Caco-2 (cell line): ENCODE measurements around the gene SLC1A3. TPM values are rescaled to one million over a fixed set of nuclear protein-coding genes. Genes with fewer than 3 reads are reported as not detected.

Experiments
- BruUV-seq: library from RNA; stranded (reverse); fragments of 400-500 nt; replicated peaks from 2 replicates; lab custom pipeline; 2021; lab: Mats Ljungman, UMichigan
- CTCF ChIA-PET: fragments of 300-600 bp; sonication (Branson Sonifier 250); formaldehyde crosslinking; loops from one replicate; lab custom pipeline; 2022; ENCODE audit warnings: antibody characterized with exemption; lab: Charles Lee
- POLR2A ChIA-PET: fragments of 300-600 bp; sonication (Branson Sonifier 250); formaldehyde crosslinking; loops from one replicate; lab custom pipeline; 2022; ENCODE audit warnings: antibody characterized with exemption; lab: Charles Lee
- DNase-seq, 2 experiments: peaks; one replicate each; pipeline versions ENCODE4 v3.0.0 to v3.0.0-alpha.2; 2020 to 2022
- H3K27me3 ChIP-seq: replicated peaks from 2 replicates; pipeline ENCODE4 v1.6.0; 2011; ENCODE audit warnings: low read length; ENCODE audit not compliant: control insufficient read depth, insufficient read depth
- H3K36me3 ChIP-seq: 2 replicates; pipeline ENCODE4 v1.5.1; 2011; ENCODE audit warnings: low read length; ENCODE audit not compliant: control insufficient read depth, insufficient read depth
- H3K4me1 ChIP-seq: fragments of 250-450 bp; sonication (Bioruptor Pico); 2 replicates; pipeline ENCODE4 v1.5.1; 2020; ENCODE audit warnings: mild to moderate bottlenecking
- H3K4me3 ChIP-seq: 2 replicates; pipeline ENCODE4 v1.5.1; 2011; ENCODE audit warnings: low read depth, mild to moderate bottlenecking, control low read depth, low read length
- H3K9me3 ChIP-seq: fragments of 250-450 bp; sonication (Bioruptor Pico); 2 replicates; pipeline ENCODE4 v1.5.1; 2020; ENCODE audit warnings: mild to moderate bottlenecking, moderate library complexity
- H3K27ac Mint-ChIP-seq: one replicate; pipeline ENCODE4 v1.8.0; 2022; ENCODE audit warnings: mixed read lengths; ENCODE audit not compliant: unreplicated experiment
- H3K27me3 Mint-ChIP-seq: one replicate; pipeline ENCODE4 v1.8.0; 2022; ENCODE audit warnings: mixed read lengths; ENCODE audit not compliant: insufficient read depth, unreplicated experiment
- H3K36me3 Mint-ChIP-seq: one replicate; pipeline ENCODE4 v1.8.0; 2022; ENCODE audit warnings: mild to moderate bottlenecking, mixed read lengths; ENCODE audit not compliant: insufficient read depth, unreplicated experiment
- H3K4me1 Mint-ChIP-seq: one replicate; pipeline ENCODE4 v1.8.0; 2022; ENCODE audit warnings: low read depth, mixed read lengths; ENCODE audit not compliant: unreplicated experiment
- H3K4me3 Mint-ChIP-seq: one replicate; pipeline ENCODE4 v1.8.0; 2022; ENCODE audit warnings: mild to moderate bottlenecking, moderate library complexity, mixed read lengths; ENCODE audit not compliant: unreplicated experiment
- H3K9me3 Mint-ChIP-seq: one replicate; pipeline ENCODE4 v1.8.0; 2022; ENCODE audit warnings: mixed read lengths; ENCODE audit not compliant: unreplicated experiment
- CTCF ChIP-seq, 2 experiments: fragments of 200-600 bp in 1 of 2; IDR thresholded peaks; 1 replicate in 1 of 2; 2 replicates in 1 of 2; pipeline versions ENCODE4 v1.5.1 to v1.8.0; 2011 to 2022; ENCODE audit warnings: antibody characterized with exemption in 1 of 2, control low read depth in 1 of 2, inconsistent platforms in 1 of 2, low read depth in 1 of 2, low read length in 1 of 2, mild to moderate bottlenecking in 1 of 2, moderate library complexity in 1 of 2; ENCODE audit not compliant: insufficient read depth in 1 of 2, severe bottlenecking in 1 of 2, unreplicated experiment in 1 of 2
- intact Hi-C: fragments of 100-400 bp; cut with micrococcal nuclease; formaldehyde crosslinking; loops from one replicate; pipeline ENCODE4 v1.10.0; 2022; ENCODE audit not compliant: unreplicated experiment
- total RNA-seq: library from RNA; stranded (reverse); gene quantifications from 2 replicates; pipeline ENCODE4 v1.2.3, GENCODE V29; 2022

Gene SLC1A3
- total RNA-seq, 1 experiment from 2014 or later: 178 TPM

DNA sequence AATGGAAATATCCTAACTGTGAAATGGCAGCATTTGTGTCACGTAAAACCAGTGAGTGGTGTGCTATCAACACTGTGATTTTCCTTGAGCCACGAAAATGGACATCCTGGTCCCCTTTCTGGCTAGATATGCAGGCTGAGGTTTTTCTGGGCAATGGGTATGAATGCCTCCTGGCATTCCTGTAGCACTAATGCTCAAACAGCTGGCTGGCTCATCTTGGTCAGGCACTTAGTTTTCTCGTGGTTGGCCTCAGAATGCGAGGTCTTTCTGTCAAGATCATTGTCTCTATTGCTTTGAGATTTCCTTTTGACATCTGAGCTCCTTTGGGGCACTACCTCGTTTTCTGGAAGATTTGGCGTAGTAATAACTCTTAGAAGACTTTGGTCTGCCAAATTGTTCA, 15.6 kb downstream of the SLC1A3 start:
- H3K27me3 Mint-ChIP-seq: no peaks in the 10 kb centered on the region
- no peak for DNase-seq
- H3K36me3 Mint-ChIP-seq: peaks cover 56% of the 10 kb centered on the region
- H3K4me1 Mint-ChIP-seq: peaks cover 6% of the 10 kb centered on the region
- H3K4me3 Mint-ChIP-seq: no peak overlapping the region
- Histone ChIP-seq H3K36me3 (no peaks in the 10 kb centered on the region), H3K4me3 (no peak overlapping the region), H3K27me3 (no peaks in the 10 kb centered on the region), H3K9me3 (no peaks in the 10 kb centered on the region), H3K4me1 (peaks cover 21% of the 10 kb centered on the region)
- no peak for TF ChIP-seq CTCF (IDR thresholded peaks at IDR 0.05; ENCODE audit: insufficient read depth in 1 of 2, low read depth in 1 of 2, low read length in 1 of 2, severe bottlenecking in 1 of 2, unreplicated experiment in 1 of 2)
- no peak overlapping the region for H3K27ac Mint-ChIP-seq
- intact Hi-C loops: no loop called here
- BruUV-seq: no TSS peak
- POLR2A ChIA-PET: no interaction called here
- CTCF ChIA-PET: no interaction called here
- no peaks in the 10 kb centered on the region for H3K9me3 Mint-ChIP-seq

GRCh38 chr5:36623832-36624231, 17.4 kb downstream of the SLC1A3 start:
- H3K27me3 ChIP-seq: no peaks in the 10 kb centered on the region
- intact Hi-C loops: no loop called here
- Mint-ChIP-seq H3K4me1 (peaks cover 6% of the 10 kb centered on the region), H3K27me3 (no peaks in the 10 kb centered on the region), H3K36me3 (peaks cover 54% of the 10 kb centered on the region), H3K4me3 (no peak overlapping the region), H3K27ac (no peak overlapping the region), H3K9me3 (no peaks in the 10 kb centered on the region)
- no peak overlapping the region for H3K4me3 ChIP-seq
- no TSS peak for BruUV-seq
- DNase-seq: no peak
- H3K9me3 ChIP-seq: no peaks in the 10 kb centered on the region
- peaks cover 15% of the 10 kb centered on the region for H3K4me1 ChIP-seq
- no peak for TF ChIP-seq CTCF (IDR thresholded peaks at IDR 0.05; ENCODE audit: insufficient read depth in 1 of 2, low read depth in 1 of 2, low read length in 1 of 2, severe bottlenecking in 1 of 2, unreplicated experiment in 1 of 2)
- ChIA-PET CTCF (interaction anchor here (1.1 kb wide), 1 partner anchor 67 kb away, joined by 3 read pairs; no protein-coding TSS in a partner anchor), POLR2A (interaction anchor here (0.9 kb wide), 1 partner anchor 25 kb away, joined by 5 read pairs; no protein-coding TSS in a partner anchor)
- H3K36me3 ChIP-seq: no peaks in the 10 kb centered on the region

GRCh38 chr5:36624277-36624676, 17.9 kb downstream of the SLC1A3 start:
- Mint-ChIP-seq H3K27me3 (no peaks in the 10 kb centered on the region), H3K9me3 (no peaks in the 10 kb centered on the region), H3K4me3 (no peak overlapping the region), H3K27ac (no peak overlapping the region), H3K36me3 (peaks cover 51% of the 10 kb centered on the region), H3K4me1 (peaks cover 6% of the 10 kb centered on the region)
- Histone ChIP-seq H3K4me3 (no peak overlapping the region), H3K36me3 (no peaks in the 10 kb centered on the region), H3K9me3 (no peaks in the 10 kb centered on the region), H3K27me3 (no peaks in the 10 kb centered on the region), H3K4me1 (peaks cover 10% of the 10 kb centered on the region; the same call in 1 of the 2 replicates)
- BruUV-seq: no TSS peak
- intact Hi-C loops: no loop called here
- ChIA-PET POLR2A (no interaction called here), CTCF (interaction anchor here (1.1 kb wide), 1 partner anchor 67 kb away, joined by 3 read pairs; no protein-coding TSS in a partner anchor)
- no peak for DNase-seq
- no peak for TF ChIP-seq CTCF (IDR thresholded peaks at IDR 0.05; ENCODE audit: insufficient read depth in 1 of 2, low read depth in 1 of 2, low read length in 1 of 2, severe bottlenecking in 1 of 2, unreplicated experiment in 1 of 2)
